HG02763 (cell line): ENCODE results near the gene FDCSP.
"Not testable (repeated sequence)": the region's sequence is repeated elsewhere in the genome, so short reads cannot be mapped to it uniquely, and the experiment has no call there.

ENCODE experiments used
- ATAC-seq: cut with Tn5 transposase; IDR thresholded peaks from one replicate; pipeline ENCODE4 v1.9.1; 2021; ENCODE audit warnings: mild to moderate bottlenecking, moderate library complexity; ENCODE audit not compliant: unreplicated experiment

Gene FDCSP

GRCh38 chr4:70239131-70239883 is 13.4 kb downstream of the FDCSP start:
- ATAC-seq, result no peak

- no peak for ATAC-seq
These were observed 14.1 kb downstream of the FDCSP start for GRCh38 chr4:70239884-70240591.

GRCh38 chr4:70242297-70242696 is 16.4 kb downstream of the FDCSP start, which contains the start of gene CSN3:
Gene CSN3, plus strand, starts transcription at chr4:70242597. Its CDS starts 2,223 bp downstream, at chr4:70244820.
- ATAC-seq, result not testable (repeated sequence)

DNA sequence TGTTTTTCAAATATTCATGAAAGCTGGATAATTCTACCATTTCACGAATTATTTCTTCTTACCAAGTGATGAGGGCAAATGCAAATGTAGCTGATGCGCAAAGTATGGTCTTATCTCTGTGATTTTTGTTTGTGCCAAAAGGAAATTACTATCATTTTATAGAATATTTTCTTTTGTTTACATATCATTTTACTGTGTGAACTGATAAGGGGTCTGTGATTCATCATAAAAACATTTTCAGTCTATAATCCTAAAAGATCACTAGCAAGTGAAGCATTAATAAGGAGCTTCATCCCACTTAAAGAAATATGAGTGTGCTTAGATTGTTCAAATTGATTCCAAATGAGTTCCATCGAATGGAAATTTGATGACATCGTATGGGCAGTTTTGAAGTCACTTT is 17.2 kb downstream of the FDCSP start:
- ATAC-seq, result no peak

DNA sequence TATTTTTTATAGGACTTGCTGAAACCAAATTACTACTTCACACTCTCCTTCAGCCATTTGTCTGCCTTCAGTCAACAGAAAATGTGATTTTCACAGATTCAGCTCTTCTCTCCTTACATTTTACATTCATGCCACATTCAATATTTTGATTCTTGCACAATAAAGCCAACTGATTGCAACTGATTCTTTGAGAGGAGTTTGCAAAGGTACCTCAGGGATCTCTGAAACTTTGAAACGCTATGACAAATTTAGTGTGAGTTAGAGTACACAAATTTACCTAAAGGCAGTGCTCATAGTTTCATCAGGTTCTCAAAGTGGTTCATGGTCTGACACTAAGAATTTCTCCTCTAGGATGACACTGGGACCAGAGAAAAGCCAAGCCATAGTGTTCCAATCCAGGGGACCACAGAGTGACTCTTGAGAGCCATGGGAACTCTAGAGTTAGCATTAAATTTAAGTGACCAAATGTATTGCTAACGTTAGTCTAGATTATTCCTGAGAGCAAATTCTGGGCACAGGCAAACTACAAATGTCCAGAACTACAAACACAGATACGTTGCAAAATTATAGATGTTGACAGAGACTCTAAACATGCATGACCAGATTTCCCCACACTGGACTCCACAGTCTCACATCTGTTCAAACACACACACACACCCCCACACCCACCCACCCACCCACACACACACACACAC is 25.5 kb downstream of the FDCSP start:
- ATAC-seq, result no peak

DNA sequence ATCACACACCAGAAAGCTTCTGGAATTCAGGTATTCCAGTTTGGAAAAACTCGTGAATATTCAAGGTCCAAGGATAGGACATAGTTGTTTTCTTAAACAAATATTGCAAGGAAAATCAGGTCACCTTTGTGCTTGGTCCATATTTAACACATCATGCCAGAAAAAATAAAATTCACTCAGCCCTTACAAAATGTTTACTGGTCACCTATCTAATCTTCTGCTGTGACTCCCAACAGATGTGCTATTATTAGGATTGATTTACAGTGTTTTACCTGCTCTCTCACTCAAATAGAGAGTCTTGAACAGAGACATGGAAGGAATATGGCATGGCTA is 26.0 kb downstream of the FDCSP start:
- ATAC-seq, result no peak

DNA sequence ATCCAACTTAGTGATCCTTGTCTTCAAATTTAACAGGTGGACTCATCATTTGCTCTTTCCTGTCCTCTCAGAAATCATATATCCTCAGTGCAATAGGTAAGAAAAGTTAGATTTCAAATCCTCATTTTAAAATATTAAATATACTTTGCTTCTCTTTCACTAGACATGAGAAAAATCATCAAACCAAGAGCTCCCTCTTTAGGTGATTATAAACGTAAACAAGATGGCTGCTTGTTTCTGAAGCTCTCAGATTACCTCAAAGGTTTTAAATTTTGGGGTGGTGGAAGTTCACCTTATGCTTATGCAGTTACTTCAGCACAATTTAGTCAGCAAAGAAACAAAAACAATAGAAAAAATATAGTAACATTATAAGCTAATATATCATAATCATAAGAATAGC is 43.8 kb downstream of the FDCSP start:
- no peak for ATAC-seq

DNA sequence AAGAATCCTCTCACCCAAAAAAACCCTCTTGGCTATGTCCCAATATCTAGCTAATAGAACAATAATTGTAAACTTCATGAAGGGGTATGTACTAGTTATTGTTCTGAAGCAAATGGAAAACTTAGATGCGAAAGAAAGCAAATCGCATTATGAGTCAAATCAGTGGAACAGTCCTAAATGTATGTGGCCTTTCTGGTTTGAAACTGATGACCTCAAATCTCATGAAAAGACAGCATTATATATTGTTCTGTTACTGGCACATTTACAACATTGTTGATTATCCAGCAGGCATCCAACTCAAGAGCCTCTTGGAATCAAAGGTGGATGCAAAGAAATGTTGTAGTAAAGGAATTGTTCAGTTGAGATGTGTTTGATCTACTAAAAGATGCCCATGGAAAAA is 51.2 kb downstream of the FDCSP start:
- ATAC-seq, result no peak

DNA sequence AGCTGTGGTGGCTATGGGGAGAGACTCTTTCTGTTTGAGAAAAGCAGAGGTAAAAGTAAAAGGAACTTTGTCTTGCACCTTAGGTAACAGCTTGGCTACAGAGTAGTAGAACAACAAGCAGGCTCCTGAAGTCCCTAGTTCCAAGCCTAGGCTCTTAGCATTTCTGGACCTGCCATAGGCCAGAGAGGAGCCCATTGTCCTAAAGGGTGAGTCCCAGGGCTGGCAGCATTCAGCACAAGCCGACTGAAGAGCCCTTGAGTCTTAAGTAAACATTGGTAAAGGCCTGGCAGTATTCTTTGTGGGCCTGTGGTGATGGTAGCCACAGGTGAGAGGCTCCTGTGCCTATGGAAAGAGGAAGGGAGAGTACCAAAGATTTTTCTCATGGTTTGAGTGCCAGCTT is 54.6 kb downstream of the FDCSP start:
- ATAC-seq, result no peak
